Right renal cortex interstitium (tissue), 3 donors: ENCODE measurements around the gene GID8. TPM values are rescaled to one million over a fixed set of nuclear protein-coding genes. Genes with fewer than 3 reads are reported as not detected.

Experiments used
- DNase-seq, 3 donors: peaks; one replicate each; pipeline ENCODE4 v3.0.0-alpha.2; 2013; ENCODE audit warnings: low read depth in 3 of 3, low spot score in 2 of 3
- polyA plus RNA-seq, 3 donors: library from polyadenylated mRNA; unstranded; fragments of 120-200 nt; gene quantifications; one replicate each; pipeline ENCODE4 v1.2.1, GENCODE V29; 2013; ENCODE audit not compliant: insufficient read length in 3 of 3

The GID8 gene
- polyA plus RNA-seq, 3 donors: 48.9 to 54.1 (median 52.0) TPM

DNA sequence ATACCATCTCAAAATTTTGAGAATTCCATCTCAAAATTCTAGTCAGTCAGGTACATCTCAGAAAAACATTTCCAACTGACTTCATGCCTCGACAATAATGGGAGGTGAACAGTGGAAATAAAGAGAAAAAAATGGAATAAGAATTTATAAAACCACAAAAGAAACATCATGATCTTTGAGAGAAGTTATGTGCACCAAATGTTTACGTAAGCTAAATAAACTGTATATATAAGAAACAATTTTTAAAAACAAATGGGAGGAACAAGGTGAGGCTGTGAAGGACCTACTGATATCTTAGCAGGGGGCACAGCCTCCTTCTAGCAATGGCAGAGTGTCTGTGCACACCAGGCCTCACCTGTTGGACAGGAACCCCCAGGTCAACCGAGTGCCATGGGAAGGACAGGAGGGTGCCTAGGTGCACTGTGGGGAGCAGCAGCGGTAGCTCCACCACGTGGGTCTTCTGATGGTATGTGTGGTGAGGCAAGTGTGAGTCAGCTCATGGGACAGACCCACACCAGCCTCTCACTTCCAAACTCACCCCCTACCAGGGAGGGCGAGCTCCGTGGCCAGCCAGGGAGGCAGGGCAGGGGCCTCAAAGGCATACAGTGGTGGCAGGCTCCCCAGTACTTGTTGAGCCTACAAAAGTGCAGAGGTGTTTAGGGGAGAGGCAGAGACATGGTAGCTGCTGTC lies 34.9 kb upstream of the GID8 start:
- DNase-seq: no peak

GRCh38 chr20:62905536-62906117 lies 32.3 kb upstream of the GID8 start:
- no peak for DNase-seq

DNA sequence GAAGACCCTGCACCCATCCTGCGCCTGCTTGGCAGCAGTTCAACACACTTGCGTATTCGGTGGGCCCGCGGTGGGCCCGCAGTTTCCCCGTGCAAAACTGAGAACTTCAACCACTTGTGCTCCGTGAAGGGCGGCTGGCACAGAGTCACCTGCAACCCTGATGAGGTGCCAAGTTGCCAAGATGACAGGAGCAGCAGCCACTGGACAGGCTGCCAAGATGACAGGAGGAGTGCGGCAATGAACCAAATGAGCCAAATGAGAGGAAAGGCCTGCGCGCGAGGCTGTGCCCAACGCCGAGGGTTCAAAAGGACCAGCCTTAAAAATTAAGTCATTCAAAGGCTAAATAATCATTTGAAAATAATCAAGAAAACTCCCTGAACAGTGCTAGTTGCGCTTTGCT lies 31.7 kb upstream of the GID8 start:
- no peak for DNase-seq

DNA sequence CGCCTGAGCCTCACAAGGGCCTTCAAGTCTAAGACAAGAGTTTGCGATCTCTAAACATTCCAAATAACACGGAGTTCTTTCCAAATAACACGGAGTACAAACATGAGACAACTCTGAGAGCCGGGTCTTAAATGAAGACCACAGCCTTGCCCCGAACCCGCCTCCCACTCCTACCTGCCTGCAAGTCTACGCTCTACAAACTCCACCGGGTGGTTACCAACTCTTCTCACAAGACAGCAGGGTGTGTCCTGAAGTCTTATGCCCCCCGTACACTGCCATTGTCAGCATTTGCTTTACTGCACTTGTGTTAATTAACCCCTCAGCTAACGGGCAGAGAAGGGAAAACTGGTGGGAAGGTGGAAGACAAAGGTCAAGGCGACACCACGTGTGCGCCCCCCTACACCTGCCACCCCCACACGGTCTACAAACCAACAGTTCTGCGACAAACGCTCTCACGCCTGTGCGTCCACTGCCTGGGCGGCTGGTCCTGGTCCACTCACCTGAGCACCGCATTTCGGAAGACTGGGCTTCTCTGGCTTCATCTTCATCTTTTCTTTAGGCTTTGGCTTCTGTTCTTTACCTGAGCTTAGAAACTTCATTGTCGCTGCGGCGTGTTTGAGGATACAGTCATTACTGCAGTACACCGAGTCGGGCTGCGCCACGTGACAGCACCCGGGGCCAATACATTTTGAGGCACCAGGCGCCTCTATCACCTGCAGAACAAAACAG lies 31.1 kb upstream of the GID8 start:
- no peak for DNase-seq

- DNase-seq: no peak
These were observed 30.3 kb upstream of the GID8 start for GRCh38 chr20:62907384-62908317.

DNA sequence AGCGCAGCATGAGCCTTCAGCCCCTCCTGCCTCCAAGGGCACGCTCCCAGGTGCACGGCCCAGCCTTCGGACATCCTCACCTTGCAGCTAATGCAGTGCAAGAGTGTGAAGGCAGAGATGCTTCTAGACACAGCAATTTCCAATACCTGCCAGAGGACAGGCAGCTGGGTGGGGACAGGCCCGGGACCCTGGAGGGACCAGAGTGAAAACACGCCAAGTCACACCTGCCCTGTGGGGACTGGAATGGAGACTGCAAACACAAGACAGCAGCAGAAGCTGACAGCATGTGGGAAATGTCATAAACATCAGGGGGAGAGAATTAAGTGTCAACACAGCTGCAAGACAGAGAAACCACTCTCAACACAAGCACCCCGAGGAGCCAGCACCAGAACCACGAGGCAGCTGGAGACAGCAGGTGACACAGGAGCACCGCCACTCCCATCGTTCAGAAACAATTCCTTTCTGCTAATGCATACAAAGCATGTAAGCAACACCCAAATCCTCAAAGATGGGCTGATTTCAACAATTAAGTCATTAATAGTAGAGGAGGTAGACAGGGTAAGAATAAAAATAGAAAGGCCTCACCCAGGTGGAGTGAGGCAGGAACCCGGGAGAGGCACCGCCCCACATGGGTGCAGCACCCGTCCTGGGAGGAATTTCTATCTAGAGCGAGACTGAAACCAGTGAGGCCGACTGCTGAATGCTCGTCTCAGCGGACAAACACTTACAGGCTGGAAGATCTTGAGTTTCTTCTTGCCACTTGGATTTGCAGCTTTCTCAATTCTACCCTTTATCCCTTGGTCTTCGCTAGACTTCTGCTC lies 28.8 kb upstream of the GID8 start:
- DNase-seq: no peak

DNA sequence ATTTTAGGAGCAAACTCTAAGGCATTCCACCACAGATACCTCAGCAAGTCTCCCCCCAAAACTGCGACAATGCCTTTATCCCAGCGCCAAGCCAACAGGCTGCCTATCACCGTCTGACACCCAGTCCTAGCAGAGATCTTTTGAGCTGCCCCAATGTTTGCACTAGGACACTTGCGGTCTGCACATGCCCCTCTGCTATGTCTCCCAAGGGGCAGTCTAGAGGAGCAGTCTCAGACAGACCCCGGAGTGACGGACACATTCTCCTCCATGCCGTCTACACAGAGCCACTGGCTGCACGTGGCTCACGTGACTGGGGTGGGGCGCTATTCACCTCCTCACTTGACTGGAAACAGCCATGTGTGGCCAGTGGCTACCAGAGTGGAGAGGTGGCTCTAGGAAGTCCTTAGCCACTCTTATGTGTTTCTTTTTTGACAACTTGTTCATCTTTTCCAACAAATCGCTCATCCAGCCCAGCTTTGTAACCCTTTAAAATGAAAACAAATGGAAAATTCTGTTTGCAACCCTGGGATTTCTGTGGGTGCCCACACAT lies 27.7 kb upstream of the GID8 start:
- no peak for DNase-seq

- no peak for DNase-seq
These were observed 27.0 kb upstream of the GID8 start for GRCh38 chr20:62910777-62911497.

DNA sequence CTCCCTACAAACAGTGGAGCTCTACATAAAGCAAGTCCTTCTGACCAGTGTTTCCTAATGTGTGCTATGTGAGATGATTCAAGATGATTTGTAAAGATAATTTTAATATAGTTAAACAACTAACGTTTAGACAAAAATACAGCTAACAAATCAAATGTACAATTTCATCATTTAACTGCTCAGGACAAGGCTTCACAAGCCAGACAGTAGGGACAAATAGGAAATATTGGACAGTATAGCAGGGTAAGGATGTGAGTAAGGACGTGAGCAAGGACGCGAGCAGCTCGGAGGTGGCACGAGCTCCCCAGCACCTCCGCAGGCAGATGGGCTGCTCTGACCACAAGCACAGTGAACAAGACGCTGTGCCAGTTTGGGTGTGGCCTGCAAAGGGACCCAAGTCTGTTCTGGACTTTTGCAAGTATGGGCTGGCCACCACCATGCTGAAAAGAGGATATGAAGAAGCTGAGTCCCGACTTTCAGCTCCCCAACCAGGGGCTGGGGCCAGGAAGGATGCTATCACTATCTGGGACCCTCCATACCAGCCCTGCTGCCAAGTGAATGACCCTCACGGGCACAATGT lies 26.2 kb upstream of the GID8 start:
- DNase-seq: no peak

DNA sequence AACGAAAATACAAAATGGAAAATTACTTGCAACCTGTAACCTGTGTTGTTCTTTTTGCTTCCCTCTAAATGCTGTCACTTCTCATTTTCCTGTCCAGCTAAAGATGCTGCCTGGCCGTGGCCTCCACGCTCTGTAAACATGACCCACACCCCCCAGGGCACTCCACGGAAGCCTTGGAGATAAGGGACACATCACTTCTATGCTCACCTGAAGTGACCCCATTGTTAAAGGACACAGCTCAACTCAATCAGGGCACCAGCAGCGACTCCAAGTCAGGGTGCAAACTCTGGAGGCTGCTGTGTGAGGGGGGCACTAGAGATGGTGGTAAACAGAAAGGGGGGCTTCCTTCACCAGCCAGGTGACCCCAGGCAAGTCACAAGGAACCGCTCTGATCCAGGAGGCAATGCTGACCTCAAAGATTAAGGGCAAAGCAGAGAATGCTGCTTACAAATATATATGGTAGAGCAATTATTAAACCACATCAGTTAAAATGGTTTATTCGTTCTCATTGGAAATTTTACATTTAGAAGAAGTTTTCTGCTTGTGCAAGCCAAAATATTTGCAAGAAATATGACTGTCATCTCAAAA lies 24.8 kb upstream of the GID8 start:
- DNase-seq: no peak

GRCh38 chr20:62914436-62914835 lies 23.5 kb upstream of the GID8 start:
- DNase-seq: no peak

DNA sequence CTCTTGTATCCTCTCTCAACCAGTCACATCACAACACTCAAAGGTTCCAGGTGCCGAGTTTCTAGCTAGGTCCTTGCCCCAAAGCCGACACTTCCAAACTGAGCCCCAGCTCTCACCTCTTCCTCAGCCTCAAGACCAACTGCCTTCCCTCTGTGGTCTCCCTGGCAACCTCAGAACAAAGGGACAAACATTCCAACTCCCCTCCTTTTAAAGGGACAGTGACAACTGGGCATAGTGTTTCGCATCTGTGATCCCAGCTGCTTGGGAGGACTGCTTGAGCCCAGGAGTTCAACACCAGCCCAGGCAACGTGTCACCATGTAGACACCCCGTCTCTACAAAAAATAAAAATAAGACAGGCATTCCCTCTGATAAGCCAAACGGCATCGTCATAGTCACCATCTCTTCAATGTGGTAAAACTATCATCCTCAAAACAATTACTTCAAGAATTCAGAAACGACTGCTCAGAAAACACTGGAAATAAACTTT lies 22.9 kb upstream of the GID8 start:
- no peak for DNase-seq

GRCh38 chr20:62916703-62917476 lies 21.1 kb upstream of the GID8 start:
- no peak for DNase-seq

GRCh38 chr20:62917720-62918119 lies 20.2 kb upstream of the GID8 start:
- no peak for DNase-seq

- no peak for DNase-seq
These were observed 19.8 kb upstream of the GID8 start for GRCh38 chr20:62918147-62918546.

- no peak for DNase-seq
These were observed 19.1 kb upstream of the GID8 start for GRCh38 chr20:62918831-62919230.

GRCh38 chr20:62920039-62920645 lies 17.8 kb upstream of the GID8 start:
- no peak for DNase-seq
